Measurements from ENCODE around the gene SLC25A42.
"Not testable (repeated sequence)": the region's sequence is repeated elsewhere in the genome, so short reads cannot be mapped to it uniquely, and the experiment has no call there.

Gene SLC25A42

DNA sequence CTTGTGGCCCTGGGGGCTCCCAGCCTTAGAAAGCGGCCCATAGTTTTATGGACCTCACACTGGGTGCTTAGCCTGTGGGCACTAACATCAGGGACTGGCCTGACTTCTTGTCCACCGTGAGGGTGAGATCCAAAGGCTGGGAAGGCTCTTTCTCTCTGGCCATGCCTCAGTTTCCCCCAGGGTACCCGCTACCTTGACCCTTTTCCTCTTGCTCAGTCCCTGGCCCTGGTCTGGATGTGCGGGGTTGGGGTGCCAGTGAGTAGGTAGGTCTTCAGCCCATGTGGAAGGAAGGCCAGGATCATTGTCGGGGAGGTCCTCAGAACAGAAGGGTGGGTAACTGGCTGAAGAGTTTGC is 76.1 kb downstream of the SLC25A42 start:
- no peak for DNase-seq

DNA sequence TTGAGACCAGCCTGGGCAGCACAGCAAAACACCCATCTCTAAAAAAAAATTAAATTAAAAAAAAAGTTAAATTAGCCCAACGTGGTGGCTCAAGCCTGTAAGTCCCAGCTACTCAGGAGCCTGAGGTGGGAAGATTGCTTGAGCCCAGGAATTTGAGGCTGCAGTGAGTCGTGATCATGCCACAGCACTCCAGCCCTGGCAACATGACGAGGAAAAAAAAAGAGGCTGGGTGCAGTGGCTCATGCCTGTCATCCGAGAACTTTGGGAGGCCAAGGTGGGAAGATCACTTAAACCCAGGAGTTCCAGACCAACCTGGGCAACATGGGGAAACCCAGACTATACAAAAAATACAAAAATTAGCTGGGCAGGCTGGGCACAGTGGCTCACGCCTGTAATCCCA is 76.7 kb downstream of the SLC25A42 start:
- DNase-seq: no peak

DNA sequence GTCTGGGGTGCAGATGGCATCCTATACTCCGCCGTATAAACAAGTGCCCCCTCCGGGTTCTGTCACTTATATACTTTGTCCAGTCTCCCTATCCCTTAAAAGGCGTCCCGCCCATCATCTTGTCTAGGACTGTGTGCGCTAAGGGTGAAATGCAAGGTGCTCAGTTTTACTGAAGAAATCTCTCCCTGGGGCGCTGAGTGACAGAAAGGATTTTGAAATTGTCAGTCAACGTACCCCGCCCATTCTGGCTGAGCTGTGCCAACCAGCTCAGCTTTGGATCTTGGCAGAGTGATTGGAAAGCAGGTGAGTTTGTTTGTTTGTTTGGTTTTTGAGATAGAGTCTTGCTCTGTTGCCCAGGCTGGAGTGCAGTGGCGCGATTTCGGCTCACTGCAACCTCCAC is 78.6 kb downstream of the SLC25A42 start:
- no peak for DNase-seq

DNA sequence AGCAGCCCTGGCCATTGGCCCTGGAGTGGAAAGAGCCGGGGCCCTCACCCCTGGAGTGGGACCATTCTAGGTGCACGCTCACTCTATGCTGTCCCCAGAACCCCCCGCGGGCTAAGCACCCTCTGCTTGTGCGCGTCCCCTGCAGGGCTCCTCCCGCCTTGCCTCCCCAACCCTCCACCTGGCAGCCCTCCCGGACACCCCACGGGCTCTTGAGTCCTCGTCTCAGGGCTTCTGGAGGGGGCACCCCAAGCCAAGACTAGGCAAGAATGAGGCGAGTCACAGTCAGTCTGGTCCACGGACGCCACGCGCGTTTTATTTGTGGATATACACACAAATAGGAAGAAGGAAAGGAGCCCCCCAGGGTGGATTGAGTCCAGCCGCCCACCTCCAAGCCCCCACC is 81.5 kb downstream of the SLC25A42 start:
- no peak for DNase-seq

GRCh38 chr19:19145684-19146608 is 82.2 kb downstream of the SLC25A42 start:
- peak; percentile 95 for DNase-seq

DNA sequence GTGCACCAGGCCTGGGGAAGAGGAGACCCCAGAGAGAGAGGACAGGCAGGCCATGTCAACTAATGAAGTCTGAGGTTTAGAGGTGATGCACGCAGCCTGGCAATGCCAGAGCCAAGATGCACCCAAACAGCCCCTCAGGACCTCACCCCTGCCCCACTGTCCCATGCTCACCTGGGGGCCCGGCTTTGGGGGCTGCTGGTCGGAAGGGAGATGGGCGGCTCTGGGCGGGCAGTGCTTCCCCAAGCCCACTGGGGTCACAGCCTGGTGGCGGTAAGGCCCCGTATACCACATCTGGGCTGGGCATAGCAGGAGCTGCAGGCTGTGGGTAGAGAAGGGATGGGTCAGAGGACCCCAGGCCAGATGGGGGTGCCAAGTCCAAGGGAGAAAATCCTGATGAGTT is 83.1 kb downstream of the SLC25A42 start:
- no peak for DNase-seq

GRCh38 chr19:19147344-19147743 is 83.5 kb downstream of the SLC25A42 start:
- DNase-seq: no peak

GRCh38 chr19:19148504-19148903 is 84.7 kb downstream of the SLC25A42 start:
- not testable (repeated sequence) for DNase-seq

DNA sequence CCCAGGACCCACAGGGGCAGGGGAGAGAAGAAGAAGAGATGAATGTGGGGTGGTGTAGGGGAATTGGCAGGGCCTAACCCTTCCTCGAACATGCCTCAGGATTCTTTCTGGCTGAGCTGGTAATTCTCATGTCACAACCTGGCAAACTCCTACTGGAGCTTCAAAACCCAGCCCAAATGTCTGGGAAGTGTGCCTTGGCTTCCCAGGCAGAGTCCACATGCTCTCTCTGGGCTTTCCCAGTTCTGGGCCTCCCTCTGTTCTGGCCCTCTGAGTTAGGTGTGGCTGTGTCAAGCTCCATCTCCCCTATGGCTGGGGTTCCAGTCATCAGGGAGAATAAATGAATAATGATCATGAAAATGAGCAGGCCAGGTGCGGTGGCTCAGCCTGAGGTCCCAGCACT is 85.6 kb downstream of the SLC25A42 start:
- no peak for DNase-seq

- DNase-seq: no peak
Observed at GRCh38 chr19:19151418-19151817, 87.6 kb downstream of the SLC25A42 start.

- DNase-seq: no peak
Observed at GRCh38 chr19:19152668-19153384, 89.0 kb downstream of the SLC25A42 start.

DNA sequence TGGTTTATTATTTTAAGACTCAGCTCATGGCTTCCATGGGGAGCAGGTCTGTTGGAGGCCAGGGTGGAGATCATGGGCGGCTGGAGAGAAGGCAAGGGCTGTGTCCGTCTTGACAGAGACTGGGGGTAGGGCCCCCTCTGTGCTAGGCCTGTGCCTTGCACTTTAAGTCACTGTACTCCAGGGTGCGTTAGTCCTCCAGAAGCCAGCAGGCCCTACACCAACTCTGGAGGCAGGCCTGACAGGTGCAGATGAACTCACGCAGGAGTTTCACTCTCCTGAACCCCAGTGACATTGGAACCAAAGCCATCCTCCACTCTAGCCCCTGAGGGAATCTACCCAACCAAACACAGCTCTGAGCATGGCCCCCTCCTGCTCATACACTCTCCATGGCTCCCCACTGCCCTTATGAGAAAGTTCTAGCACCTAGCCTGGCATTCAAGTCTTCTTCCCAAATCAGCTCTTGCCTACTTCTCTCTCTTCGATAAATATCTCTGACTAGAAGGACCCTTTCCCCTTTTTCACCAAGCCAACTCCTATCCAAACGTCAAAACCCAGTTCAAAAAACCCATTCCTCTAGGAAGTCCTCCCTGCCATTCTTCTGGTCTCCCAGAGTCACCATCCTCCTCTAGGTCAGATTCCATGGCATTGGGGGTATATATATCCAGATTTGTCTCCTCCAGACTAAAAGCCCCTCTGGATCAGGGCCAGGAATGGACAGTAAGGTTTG is 91.1 kb downstream of the SLC25A42 start:
- DNase-seq: no peak

DNA sequence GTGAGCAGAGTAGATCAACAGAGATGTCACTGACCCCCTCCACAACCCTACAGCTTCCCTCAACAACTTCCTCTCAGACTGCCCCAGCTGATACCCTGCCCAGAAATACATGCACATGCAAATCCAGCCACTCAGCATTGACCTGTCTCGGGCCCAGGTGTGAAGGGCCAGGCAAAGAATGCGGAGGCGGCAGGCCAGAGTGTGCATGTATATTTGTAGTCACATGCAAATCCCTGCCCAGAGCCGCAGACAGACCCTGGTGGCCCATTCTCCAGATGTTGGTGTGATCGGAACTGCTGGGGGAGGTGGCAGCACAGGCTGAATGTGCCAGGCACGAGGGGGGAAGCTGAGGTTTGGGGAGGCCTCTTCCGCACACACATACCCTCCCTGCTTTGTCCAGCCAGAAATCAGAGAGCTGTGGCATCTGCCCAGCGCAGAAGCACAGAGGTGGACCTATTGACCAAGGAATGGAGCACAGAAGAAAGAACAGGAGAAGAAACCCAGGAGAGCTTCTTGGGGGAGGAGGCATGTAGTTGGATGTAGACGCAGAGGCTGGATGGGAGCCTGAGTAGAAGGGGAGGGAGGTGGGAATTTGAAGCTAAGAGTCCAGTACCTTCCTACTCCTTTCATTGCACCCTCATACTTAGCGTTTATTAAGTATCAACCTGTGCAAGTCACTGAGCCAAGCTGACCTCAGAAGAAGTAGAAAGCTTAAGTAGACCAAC is 91.9 kb downstream of the SLC25A42 start:
- DNase-seq: no peak

- DNase-seq: no peak
Observed at GRCh38 chr19:19157808-19158207, 94.0 kb downstream of the SLC25A42 start.

GRCh38 chr19:19159534-19159933 is 95.7 kb downstream of the SLC25A42 start:
- no peak for DNase-seq

GRCh38 chr19:19160461-19161035 is 96.8 kb downstream of the SLC25A42 start:
- no peak for DNase-seq

DNA sequence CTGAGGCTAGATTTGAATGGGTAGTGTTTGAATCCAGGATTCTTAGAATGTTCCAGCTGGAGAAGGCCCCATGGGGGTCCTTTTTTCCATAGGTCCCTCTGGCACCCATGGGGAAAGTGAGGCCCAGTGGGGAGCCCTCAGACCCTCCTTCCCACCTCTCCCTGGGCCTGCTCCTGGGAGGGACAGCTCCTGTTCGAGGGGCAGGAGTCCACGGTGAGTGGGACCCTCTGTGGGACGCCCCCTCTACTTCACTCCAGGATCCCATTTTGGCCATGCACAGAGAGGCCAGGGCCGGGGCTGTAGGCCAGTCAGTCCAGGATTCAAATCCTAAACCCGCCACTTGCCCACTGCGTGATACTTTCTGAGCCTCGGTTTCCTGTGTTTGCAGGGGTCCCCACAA is 98.7 kb downstream of the SLC25A42 start:
- no peak for DNase-seq

Measured in activated effector memory CD4-positive, alpha-beta T cell treated with anti-CD3 and anti-CD28 coated beads, Interleukin-2, amount 50 U/mL, for 16 hours (primary cell).